Small intestine (tissue), 7 donors: ENCODE measurements around the gene PAX8. TPM values are rescaled to one million over a fixed set of nuclear protein-coding genes. Genes with fewer than 3 reads are reported as not detected.

Experiments
- DNase-seq, 2 donors: peaks; one replicate each; pipeline versions ENCODE4 v3.0.0 to v3.0.0-alpha.2; 2013
- FAIRE-seq: peaks from 2 replicates; lab custom pipeline; 2012; peaks lifted over from hg19 to GRCh38; lab: Jason Lieb, UNC
- H3K27ac ChIP-seq, 3 donors: one replicate each; pipeline ENCODE4 v1.5.1; 2013; ENCODE audit warnings: low read length in 2 of 3, mild to moderate bottlenecking in 2 of 3, control low read depth in 1 of 3, inconsistent platforms in 1 of 3, low read depth in 1 of 3, moderate library complexity in 1 of 3
- H3K27me3 ChIP-seq, 3 donors: one replicate each; pipeline ENCODE4 v1.6.1; 2013; ENCODE audit warnings: low read length in 3 of 3, inconsistent platforms in 1 of 3; ENCODE audit not compliant: control insufficient read depth in 3 of 3, insufficient read depth in 3 of 3
- H3K36me3 ChIP-seq, 3 donors: one replicate each; pipeline ENCODE4 v1.6.1; 2013; ENCODE audit warnings: low read length in 3 of 3, inconsistent platforms in 1 of 3, low read depth in 1 of 3, mild to moderate bottlenecking in 1 of 3, moderate library complexity in 1 of 3; ENCODE audit not compliant: control insufficient read depth in 3 of 3, insufficient read depth in 2 of 3
- H3K4me1 ChIP-seq, 3 donors: one replicate each; pipeline ENCODE4 v1.6.1; 2013; ENCODE audit warnings: low read length in 2 of 3, inconsistent platforms in 1 of 3, low read depth in 1 of 3, mild to moderate bottlenecking in 1 of 3, moderate library complexity in 1 of 3; ENCODE audit not compliant: control insufficient read depth in 3 of 3, insufficient read depth in 2 of 3
- H3K4me3 ChIP-seq, 3 donors: one replicate each; pipeline ENCODE4 v1.5.1; 2013; ENCODE audit warnings: low read length in 3 of 3, control low read depth in 1 of 3, inconsistent platforms in 1 of 3, low read depth in 1 of 3, mild to moderate bottlenecking in 1 of 3, moderate library complexity in 1 of 3
- H3K9me3 ChIP-seq, 2 donors: one replicate each; pipeline ENCODE4 v1.6.1; 2013; ENCODE audit warnings: low read depth in 1 of 2, low read length in 1 of 2; ENCODE audit not compliant: control insufficient read depth in 2 of 2, insufficient read depth in 1 of 2
- WGBS, 3 donors: extraction: QIAGEN DNeasy Blood & Tissue Kit; methylation state at CpG; one replicate each; pipeline ENCODE4 v1.1.7; 2013; 5-methylcytosine and 5-hydroxymethylcytosine counted together
- polyA plus RNA-seq, 4 donors: library from polyadenylated mRNA; stranded (reverse) in 3 of 4; unstranded in 1 of 4; fragments of 200-250 nt in 3 of 4; fragments of 120-200 nt in 1 of 4; gene quantifications; one replicate each; pipeline versions ENCODE4 v1.2.1 to v1.2.3, GENCODE V29; 2013
- donor health status: healthy with polysubstance abuse.
- donor health status: control.
- donor health status: control.
- donor health status: Bipolar disorder and iron deficiency.
- donor health status: healthy.

Gene PAX8
- polyA plus RNA-seq, 4 donors: 0.45 to 5.5 (median 2.5) TPM

GRCh38 chr2:113195923-113196501 is 82.7 kb downstream of the PAX8 start:
- 88 to 94% (median 94%) methylated on average over 11 of the region's 11 CpGs for WGBS, 3 donors
- Histone ChIP-seq H3K4me3 (no peak overlapping the region), H3K27ac (no peak overlapping the region), H3K9me3 (no peaks in the 10 kb centered on the region), H3K4me1 (peaks cover 0 to 12% (median 0%) of the 10 kb centered on the region in 3 donors), H3K27me3 (no peaks in the 10 kb centered on the region), H3K36me3 (peaks cover 5 to 52% (median 5%) of the 10 kb centered on the region in 3 donors)
- no peak for FAIRE-seq
- no peak for DNase-seq

- DNase-seq (no peak), FAIRE-seq (no peak)
- H3K27me3 ChIP-seq: no peaks in the 10 kb centered on the region
- 90 to 96% (median 93%) methylated on average over 7 of the region's 7 CpGs for WGBS, 3 donors
- no peak overlapping the region for H3K27ac ChIP-seq
- no peaks in the 10 kb centered on the region for H3K9me3 ChIP-seq
- peaks cover 5 to 41% (median 5%) of the 10 kb centered on the region in 3 donors for H3K36me3 ChIP-seq
- H3K4me3 ChIP-seq: no peak overlapping the region
- H3K4me1 ChIP-seq: no peaks in the 10 kb centered on the region
Measured at GRCh38 chr2:113192459-113193100, 86.1 kb downstream of the PAX8 start.

GRCh38 chr2:113190871-113191270 is 87.8 kb downstream of the PAX8 start:
- Histone ChIP-seq H3K4me1 (no peaks in the 10 kb centered on the region), H3K27me3 (no peaks in the 10 kb centered on the region), H3K4me3 (no peak overlapping the region), H3K27ac (no peak overlapping the region), H3K36me3 (peaks cover 0 to 37% (median 5%) of the 10 kb centered on the region in 3 donors), H3K9me3 (no peaks in the 10 kb centered on the region)
- 70 to 84% (median 74%) methylated on average over 1 of the region's 1 CpG for WGBS, 3 donors
- FAIRE-seq: no peak
- DNase-seq: no peak

DNA sequence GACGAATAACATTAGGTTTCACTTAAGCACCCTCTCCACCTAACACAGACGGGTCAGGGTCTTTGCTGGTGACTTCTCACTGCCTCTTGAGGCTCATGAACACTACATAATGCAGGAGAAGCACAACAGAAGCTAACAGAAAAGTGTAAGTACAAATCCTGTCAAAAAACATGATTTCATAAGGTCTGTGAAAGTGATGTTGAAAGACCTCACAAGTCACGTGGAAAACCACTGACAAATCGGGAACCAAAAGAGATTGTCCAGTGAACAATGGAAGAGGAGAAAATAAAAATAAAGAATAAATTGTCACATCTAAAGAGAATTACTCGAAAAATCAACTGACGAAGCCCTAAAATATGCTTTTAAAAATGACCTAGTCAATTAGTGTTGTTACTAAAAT is 91.0 kb downstream of the PAX8 start:
- DNase-seq: no peak

DNA sequence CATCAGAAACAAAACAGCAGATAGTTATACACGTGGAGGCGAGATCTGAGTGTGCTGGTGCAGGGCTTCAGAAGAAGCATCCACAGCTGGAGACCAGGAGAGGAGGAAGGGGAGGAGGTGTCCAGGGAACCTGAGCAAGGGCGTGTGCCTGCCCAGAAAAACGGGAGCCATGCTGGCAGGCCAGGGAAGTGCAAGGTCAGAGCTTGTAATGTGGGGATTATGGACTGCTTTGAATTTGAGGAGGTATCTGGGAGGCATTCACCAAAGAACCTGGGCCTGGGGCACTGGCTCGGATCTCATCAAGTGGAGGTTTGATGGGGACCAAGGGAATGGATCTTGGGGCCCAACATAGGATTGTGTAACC is 92.3 kb downstream of the PAX8 start:
- no peak for DNase-seq

More for the DNA sequence above, 91.0 kb downstream of the PAX8 start:
- Histone ChIP-seq H3K4me1 (peaks cover 0 to 7% (median 5%) of the 10 kb centered on the region in 3 donors), H3K9me3 (no peaks in the 10 kb centered on the region), H3K36me3 (peaks cover 0 to 34% (median 5%) of the 10 kb centered on the region in 3 donors), H3K4me3 (no peak overlapping the region), H3K27ac (no peak overlapping the region), H3K27me3 (no peaks in the 10 kb centered on the region)
- FAIRE-seq: no peak
- WGBS, 3 donors: 80 to 89% (median 85%) methylated on average over 6 of the region's 6 CpGs

GRCh38 chr2:113185664-113186432 is 92.9 kb downstream of the PAX8 start:
- Histone ChIP-seq H3K27ac (no peak overlapping the region), H3K36me3 (peaks cover 0 to 40% (median 8%) of the 10 kb centered on the region in 3 donors), H3K4me3 (no peak overlapping the region), H3K9me3 (no peaks in the 10 kb centered on the region), H3K4me1 (peaks cover 0 to 11% (median 11%) of the 10 kb centered on the region in 3 donors), H3K27me3 (no peaks in the 10 kb centered on the region)
- DNase-seq (no peak), FAIRE-seq (no peak)
- WGBS, 3 donors: 75 to 81% (median 79%) methylated on average over 10 of the region's 10 CpGs

More for the DNA sequence above, 92.3 kb downstream of the PAX8 start:
- H3K4me3 ChIP-seq: no peak overlapping the region
- no peaks in the 10 kb centered on the region for H3K9me3 ChIP-seq
- 85 to 87% (median 85%) methylated on average over 5 of the region's 5 CpGs for WGBS, 3 donors
- H3K27me3 ChIP-seq: no peaks in the 10 kb centered on the region
- no peak overlapping the region for H3K27ac ChIP-seq
- peaks cover 0 to 40% (median 8%) of the 10 kb centered on the region in 3 donors for H3K36me3 ChIP-seq
- FAIRE-seq: no peak
- peaks cover 0 to 9% (median 8%) of the 10 kb centered on the region in 3 donors for H3K4me1 ChIP-seq

- Histone ChIP-seq H3K27me3 (no peaks in the 10 kb centered on the region), H3K4me3 (no peak overlapping the region), H3K27ac (no peak overlapping the region), H3K9me3 (no peaks in the 10 kb centered on the region), H3K36me3 (peaks cover 0 to 40% (median 8%) of the 10 kb centered on the region in 3 donors), H3K4me1 (peaks cover 6 to 20% (median 11%) of the 10 kb centered on the region in 3 donors)
- FAIRE-seq (no peak), DNase-seq (no peak)
- 87 to 93% (median 88%) methylated on average over 5 to 8 of the region's 8 CpGs for WGBS, 3 donors
Measured at GRCh38 chr2:113184531-113185230, 94.0 kb downstream of the PAX8 start.

- WGBS, 3 donors: 31 to 63% (median 32%) methylated on average over 2 of the region's 2 CpGs
- peak; percentile 49 to 60 for DNase-seq
- FAIRE-seq: no peak
- peaks cover 6 to 20% (median 11%) of the 10 kb centered on the region in 3 donors for H3K4me1 ChIP-seq
- H3K27me3 ChIP-seq: no peaks in the 10 kb centered on the region
- no peak overlapping the region for H3K27ac ChIP-seq
- H3K36me3 ChIP-seq: peaks cover 0 to 40% (median 8%) of the 10 kb centered on the region in 3 donors
- no peak overlapping the region for H3K4me3 ChIP-seq
- H3K9me3 ChIP-seq: no peaks in the 10 kb centered on the region
Measured at GRCh38 chr2:113183703-113184102, 95.0 kb downstream of the PAX8 start.
